HG03565 (cell line): Measurements from ENCODE around the gene C21orf58.
"Not testable (repeated sequence)": the region's sequence is repeated elsewhere in the genome, so short reads cannot be mapped to it uniquely, and the experiment has no call there.

Experiments
- ATAC-seq: cut with Tn5 transposase; IDR thresholded peaks from one replicate; pipeline ENCODE4 v1.9.1; 2021; ENCODE audit warnings: mild to moderate bottlenecking, moderate library complexity; ENCODE audit not compliant: unreplicated experiment

Gene C21orf58

GRCh38 chr21:46323710-46324389, at the start of gene C21orf58, which contains the start of gene PCNT:
TSS of gene C21orf58 (minus strand) at chr21:46323870. CDS start at chr21:46322738, 1,132 bp downstream.
TSS of gene PCNT (plus strand) at chr21:46324156. CDS start at chr21:46324229, 73 bp downstream.
- peak; percentile 75 for ATAC-seq

DNA sequence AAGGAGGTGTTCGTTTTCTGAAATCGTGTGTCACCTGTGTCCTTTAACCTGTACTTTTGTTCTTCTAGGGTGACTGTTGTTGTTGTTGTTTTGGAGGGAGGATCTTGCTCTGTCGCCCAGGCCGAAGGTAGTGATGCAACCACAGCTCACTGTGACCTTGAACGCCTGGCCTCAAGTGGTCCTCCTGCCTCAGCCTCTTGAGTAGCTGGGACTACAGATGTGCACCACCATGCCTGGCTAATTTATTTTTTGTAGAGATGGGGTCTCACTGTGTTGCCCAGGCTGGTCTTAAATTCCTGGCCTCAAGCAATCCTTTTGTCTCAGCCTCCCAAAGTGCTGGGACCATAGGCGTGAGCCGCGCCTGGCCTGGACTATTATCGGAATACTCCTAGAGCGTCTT, 49.3 kb upstream of the C21orf58 start:
- not testable (repeated sequence) for ATAC-seq

GRCh38 chr21:46372014-46372485, 48.4 kb upstream of the C21orf58 start:
- ATAC-seq, result no peak

DNA sequence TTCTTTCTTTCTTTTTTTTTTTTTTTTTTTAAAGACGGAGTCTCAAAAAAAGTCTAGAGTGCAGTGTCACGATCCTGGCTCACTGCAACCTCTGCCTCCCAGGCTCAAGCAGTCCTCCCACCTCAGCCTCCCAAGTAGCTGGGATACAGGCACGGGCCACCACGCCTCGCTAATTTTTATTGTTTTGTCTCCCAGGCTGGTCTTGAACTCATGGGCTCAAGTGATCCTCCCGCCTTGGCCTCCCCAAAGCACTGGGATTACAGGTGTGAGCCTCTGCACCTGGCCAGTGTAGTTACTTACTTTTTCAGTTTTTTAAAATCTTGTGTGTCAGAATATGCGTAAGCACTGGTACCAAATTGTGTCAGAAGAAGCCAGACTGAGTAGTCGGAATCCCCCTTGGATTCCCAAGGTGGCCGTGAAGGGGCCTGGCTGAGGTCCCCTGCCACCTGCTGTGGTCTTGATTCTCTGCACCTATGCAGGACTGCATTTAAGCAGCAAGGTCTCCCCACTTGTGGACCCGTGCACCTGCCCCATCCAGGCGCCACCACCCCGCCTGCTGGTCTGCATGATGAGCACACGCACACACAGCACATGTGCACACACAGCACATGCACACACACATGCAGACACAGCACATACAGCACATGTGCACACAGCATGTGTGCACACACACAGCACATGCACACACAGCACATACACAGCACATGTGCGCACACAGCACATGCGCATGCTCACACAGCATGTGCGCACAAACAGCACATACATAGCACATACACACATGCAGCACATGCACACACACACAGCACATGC, 47.7 kb upstream of the C21orf58 start:
- ATAC-seq, result no peak

GRCh38 chr21:46369520-46370235, 46.0 kb upstream of the C21orf58 start:
- ATAC-seq, result no peak

DNA sequence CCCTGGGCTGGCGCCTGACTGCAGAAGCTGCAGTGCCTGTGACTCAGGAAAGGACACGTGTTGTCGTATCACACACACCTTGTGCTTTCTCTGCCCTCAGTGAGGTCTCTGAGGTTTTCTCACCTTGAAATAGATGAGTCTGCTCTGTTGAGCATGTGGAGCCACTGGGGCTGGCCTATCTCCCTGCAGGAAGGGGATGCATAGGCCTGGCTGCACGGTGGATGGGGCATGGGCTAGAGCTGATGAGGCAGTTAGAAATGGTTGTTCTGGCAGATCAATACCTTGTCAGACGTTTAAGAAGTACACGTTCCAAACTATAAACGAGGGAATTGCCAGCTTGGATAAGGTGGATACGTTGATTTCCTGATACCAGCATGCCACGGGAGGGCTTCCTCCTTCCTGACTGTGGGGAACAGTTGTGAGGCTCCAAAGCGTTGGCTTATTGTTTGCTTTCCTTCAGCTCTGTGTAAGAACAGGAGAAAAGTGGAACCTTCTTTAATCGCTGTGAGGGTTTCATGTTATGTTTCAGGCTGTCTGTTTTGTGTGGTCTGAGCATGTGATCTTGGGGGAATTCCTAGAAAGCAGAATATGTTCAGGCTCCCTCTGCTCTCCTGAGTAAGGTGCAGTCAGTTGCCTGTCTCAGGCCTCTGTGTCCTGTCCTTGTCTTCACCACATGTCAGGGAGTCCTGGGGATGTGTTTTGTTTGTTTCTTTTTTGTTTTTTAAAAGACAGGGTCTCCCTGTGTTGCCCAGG, 45.0 kb upstream of the C21orf58 start:
- no peak for ATAC-seq

DNA sequence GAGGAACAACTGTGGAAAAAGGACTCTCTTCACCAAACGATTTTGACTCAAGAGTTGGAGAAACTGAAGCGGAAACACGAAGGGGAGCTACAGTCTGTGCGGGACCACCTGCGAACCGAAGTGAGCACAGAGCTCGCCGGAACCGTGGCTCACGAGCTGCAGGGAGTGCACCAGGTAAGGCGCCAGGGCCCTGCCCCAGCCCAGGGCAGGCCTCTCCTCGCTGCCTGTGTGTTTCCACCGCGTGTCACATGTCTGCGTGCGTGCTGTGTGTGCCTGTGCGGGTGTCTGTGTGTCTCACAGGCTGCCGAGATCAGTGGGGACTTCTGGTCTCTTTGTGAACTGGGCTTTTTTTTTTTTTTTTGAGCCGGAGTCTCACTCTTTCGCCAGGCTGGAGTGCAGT, 43.3 kb upstream of the C21orf58 start:
- ATAC-seq, result no peak

DNA sequence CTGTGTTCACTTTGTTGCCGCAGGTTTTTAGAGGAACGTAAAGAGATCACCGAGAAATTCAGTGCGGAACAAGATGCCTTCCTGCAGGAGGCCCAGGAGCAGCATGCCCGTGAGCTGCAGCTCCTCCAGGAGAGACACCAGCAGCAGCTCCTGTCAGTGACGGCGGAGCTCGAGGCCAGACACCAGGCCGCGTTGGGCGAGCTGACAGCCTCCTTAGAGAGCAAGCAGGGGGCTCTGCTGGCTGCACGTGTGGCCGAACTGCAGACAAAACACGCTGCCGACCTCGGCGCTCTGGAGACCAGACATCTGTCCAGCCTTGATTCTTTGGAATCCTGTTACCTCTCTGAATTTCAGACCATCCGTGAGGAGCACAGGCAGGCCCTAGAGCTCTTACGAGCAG, 42.9 kb upstream of the C21orf58 start:
- no peak for ATAC-seq

DNA sequence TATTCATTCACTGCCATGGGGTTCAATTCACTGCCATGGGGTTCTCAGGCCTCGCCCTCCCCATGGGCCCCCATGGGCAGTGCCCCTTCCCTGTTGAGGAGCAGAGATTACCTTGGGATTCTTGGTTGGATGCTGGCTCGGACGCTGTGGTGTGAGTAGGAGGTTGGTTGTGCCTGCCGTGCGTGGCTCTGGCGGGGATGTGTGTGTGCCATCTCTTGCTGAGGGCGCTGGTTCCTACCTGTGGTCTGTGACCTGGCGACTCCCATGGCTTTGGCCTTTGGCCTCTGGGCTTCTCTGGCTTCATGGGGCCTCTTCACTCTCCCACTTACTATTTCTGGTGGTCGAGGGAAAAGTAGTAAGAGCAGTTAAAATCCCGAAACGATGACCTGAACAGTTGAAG, 42.4 kb upstream of the C21orf58 start:
- no peak for ATAC-seq

DNA sequence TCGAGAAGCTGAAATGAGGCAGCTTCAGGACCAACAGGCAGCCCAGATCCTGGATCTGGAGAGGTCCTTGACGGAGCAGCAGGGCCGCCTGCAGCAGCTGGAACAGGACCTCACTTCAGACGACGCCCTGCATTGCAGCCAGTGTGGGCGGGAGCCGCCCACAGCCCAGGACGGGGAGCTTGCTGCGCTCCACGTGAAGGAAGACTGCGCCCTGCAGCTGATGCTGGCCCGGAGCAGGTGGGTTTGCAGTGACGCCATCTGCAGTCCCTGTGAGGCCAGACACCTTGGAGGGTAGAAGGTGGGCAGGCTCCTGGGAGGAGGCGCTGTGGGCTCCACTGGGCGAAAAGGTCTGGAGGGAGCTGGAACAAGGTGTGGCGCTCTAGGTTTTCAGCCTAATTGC, 40.0 kb upstream of the C21orf58 start:
- ATAC-seq, result no peak

DNA sequence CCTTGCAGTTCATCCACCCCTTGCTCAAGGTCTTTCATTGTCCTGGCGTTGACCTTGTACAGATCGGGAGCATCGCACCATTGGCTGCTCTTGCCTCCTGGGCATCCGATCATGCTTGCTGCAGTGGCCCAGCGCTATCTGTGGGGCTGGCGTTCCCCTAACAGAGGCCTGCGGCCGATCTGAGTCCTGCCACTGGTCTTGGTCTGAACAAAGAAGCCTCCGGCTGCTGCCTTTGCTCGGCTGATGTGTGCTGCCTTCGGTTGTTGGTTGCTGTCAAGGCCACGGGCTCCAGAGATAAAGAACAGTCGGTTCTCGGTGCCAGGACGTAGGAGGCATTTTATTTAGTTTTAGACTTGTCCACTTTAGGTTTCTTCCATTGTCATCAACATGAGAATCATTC, 39.3 kb upstream of the C21orf58 start:
- ATAC-seq, result no peak

GRCh38 chr21:46361935-46362334, 38.3 kb upstream of the C21orf58 start:
- ATAC-seq, result no peak

DNA sequence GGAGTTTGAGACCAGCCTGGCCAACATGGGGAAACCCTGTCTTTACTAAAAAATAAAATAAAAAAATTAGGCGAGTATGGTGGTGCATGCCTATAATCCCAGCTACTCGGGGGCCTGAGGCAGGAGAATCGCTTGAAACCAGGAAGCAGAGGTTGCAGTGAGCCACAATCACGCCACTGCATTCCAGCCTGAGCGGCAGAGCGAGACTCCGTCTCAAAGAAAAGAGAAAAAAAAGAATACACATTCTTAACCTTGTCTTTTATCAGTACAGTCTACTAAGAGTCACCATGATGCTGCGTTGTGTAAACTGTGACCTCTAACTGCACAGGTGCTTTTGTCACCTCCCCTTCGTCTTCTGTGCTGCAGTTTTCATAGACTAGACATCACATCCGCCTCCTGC, 37.5 kb upstream of the C21orf58 start:
- no peak for ATAC-seq

GRCh38 chr21:46357684-46358425, 34.2 kb upstream of the C21orf58 start:
- no peak for ATAC-seq

GRCh38 chr21:46357335-46357604, 33.6 kb upstream of the C21orf58 start:
- ATAC-seq, result no peak

DNA sequence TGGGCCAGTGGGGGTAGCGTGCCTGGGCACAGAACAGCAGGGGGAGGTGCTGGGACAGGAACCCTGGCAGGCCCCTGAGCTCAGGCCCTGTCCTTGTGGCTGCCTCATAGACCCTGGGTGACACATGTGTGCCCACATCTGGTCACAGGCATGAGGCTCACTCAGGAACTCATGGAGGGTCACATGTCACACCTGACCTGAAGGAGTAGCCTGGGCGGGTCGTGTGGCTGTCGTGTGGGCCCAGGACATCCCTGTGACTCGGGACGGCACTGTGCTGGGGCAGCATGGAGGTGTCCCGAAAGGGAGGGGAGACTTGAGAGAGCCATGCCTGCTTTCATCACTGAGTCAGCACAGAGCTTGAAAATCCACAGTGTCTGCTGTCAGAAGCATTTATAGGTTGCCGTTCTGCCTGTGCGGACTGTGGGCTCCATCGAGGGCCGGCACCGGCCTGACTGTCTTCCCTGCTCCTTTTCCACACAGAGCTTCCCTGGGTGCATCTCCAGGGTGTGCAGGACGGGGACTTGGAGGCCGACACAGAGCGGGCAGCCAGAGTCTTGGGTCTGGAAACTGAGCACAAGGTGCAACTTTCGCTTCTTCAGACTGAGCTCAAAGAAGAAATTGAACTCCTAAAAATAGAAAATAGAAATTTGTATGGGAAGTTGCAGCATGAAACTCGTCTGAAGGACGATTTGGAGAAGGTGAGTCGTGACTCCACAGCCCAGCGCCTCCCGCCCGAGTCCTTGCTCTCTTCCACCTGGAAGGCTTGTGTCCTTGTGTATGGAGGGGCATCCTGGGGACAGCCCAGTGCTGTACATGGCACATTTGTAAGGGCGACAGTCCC, 33.0 kb upstream of the C21orf58 start:
- ATAC-seq, result no peak

DNA sequence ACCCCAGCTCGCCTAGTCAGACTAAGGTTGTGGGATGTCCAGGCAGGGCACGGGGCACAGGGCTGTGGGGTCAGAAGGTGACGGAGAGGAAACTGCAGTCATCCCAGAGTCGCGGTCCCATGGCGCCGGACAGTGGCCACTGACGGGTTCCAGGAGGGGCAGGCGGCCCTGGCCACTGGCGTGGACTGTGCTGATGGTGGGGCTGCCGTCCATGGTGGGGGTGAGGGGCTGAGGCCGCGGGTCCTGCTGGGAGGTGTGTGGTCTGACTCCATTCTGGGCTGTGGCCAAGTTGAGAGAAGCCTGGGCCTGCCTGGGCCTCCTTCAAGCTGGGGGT, 32.3 kb upstream of the C21orf58 start:
- ATAC-seq, result no peak

- no peak for ATAC-seq
Measured at GRCh38 chr21:46355161-46356004, 31.7 kb upstream of the C21orf58 start.

DNA sequence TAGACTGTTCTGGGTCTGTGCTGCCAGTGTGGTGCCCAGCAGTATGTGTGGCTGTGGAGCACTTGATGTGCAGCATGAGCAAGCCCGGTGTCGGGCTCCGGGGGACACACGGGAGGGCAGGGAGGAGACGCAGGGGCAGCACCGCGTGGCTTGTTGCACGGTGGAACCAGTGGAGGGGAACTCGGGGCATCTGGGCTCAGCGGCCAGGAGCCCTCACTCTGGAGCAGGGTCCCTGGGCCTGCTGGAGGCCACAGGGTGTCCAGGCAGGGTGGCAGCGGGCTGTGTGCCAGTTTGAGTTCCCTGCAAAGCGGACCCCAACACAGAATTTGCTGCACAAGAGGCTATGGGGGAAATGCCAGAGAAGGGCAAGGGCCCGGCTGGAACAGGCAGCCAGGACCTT, 30.8 kb upstream of the C21orf58 start:
- ATAC-seq, result no peak
